GM10266 (cell line): ENCODE results near the gene CCDC116.

Experiments used
- DNase-seq: peaks from one replicate; pipeline ENCODE4 v3.0.0; 2012; ENCODE audit errors: extremely low spot score
- CTCF ChIP-seq: IDR thresholded peaks from 2 replicates; pipeline ENCODE4 v1.5.1; 2012; ENCODE audit warnings: mild to moderate bottlenecking, low read depth; ENCODE audit not compliant: control insufficient read depth, insufficient read depth; ENCODE audit errors: missing control alignments

CCDC116 gene

GRCh38 chr22:21661991-21662390 lies 29.4 kb downstream of the CCDC116 start:
- no peak for TF ChIP-seq CTCF

GRCh38 chr22:21663738-21664137 lies 31.2 kb downstream of the CCDC116 start:
- DNase-seq = no peak
- TF ChIP-seq CTCF = no peak

More at GRCh38 chr22:21661991-21662390, 29.4 kb downstream of the CCDC116 start:
- DNase-seq = no peak

- no peak for DNase-seq
- TF ChIP-seq CTCF = no peak
These were observed 32.7 kb downstream of the CCDC116 start for GRCh38 chr22:21665047-21665851.

GRCh38 chr22:21666786-21667185 lies 34.2 kb downstream of the CCDC116 start:
- no peak for TF ChIP-seq CTCF
- DNase-seq = no peak

GRCh38 chr22:21669026-21669425 lies 36.5 kb downstream of the CCDC116 start:
- no peak for TF ChIP-seq CTCF
- DNase-seq = no peak

GRCh38 chr22:21672107-21672629 lies 39.6 kb downstream of the CCDC116 start:
- TF ChIP-seq CTCF = no peak
- no peak for DNase-seq
